ENCODE measurements around the gene MRPS27. TPM values are rescaled to one million over a fixed set of nuclear protein-coding genes. Genes with fewer than 3 reads are reported as not detected.

Gene MRPS27
- total RNA-seq, 1 donor from 2014 or later = 28.2 TPM

GRCh38 chr5:72295539-72295938 lies 24.5 kb downstream of the MRPS27 start:
- no peak for DNase-seq (ENCODE audit: low spot score in 2 of 2)
- H3K9me3 ChIP-seq = no peaks in the 10 kb centered on the region
- no peaks in the 10 kb centered on the region for H3K27me3 ChIP-seq
- no peak overlapping the region for H3K4me3 ChIP-seq
- H3K36me3 ChIP-seq = no peaks in the 10 kb centered on the region
- intact Hi-C loops (cut with DNase I) = no loop called here
- H3K4me1 ChIP-seq = peaks cover 4 to 13% of the 10 kb centered on the region in 2 donors
- TF ChIP-seq, protein P1, sequence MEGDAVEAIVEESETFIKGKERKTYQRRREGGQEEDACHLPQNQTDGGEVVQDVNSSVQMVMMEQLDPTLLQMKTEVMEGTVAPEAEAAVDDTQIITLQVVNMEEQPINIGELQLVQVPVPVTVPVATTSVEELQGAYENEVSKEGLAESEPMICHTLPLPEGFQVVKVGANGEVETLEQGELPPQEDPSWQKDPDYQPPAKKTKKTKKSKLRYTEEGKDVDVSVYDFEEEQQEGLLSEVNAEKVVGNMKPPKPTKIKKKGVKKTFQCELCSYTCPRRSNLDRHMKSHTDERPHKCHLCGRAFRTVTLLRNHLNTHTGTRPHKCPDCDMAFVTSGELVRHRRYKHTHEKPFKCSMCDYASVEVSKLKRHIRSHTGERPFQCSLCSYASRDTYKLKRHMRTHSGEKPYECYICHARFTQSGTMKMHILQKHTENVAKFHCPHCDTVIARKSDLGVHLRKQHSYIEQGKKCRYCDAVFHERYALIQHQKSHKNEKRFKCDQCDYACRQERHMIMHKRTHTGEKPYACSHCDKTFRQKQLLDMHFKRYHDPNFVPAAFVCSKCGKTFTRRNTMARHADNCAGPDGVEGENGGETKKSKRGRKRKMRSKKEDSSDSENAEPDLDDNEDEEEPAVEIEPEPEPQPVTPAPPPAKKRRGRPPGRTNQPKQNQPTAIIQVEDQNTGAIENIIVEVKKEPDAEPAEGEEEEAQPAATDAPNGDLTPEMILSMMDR (IDR thresholded peaks at IDR 0.05) = no peak
- H3K27ac ChIP-seq = no peak overlapping the region

- H3K36me3 ChIP-seq = no peaks in the 10 kb centered on the region
- intact Hi-C loops (cut with DNase I) = no loop called here
Observed at GRCh38 chr5:72294473-72294872, 25.6 kb downstream of the MRPS27 start.

DNA sequence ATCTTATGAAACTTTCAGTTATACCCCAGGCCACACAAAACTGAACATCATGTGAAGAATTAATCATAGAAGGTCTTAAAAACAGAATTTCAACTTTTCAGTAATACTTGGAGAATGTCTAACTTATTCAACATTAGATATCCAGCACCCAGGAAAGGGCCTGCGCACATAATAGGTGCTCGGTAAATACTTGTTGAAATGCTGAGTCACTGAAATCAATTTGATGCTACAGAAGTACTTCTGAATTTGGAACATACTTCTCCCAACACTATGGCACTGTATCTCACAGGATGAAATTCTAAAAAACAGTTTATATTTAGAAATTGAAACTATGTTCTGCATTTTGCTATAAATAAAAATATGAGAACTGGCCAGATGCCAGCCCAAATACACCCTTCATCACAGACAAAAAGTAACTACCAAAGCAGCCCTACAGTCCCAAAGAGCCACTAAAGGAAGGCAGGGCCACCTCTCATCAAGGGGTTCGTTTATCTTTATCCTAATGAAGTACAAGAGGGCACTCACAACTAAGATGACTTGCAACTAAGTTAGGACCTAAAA lies 26.5 kb downstream of the MRPS27 start:
- TF ChIP-seq, protein P1 (IDR thresholded peaks at IDR 0.05) = no peak
- H3K4me1 ChIP-seq = peaks cover 4 to 16% of the 10 kb centered on the region in 2 donors
- H3K36me3 ChIP-seq = no peaks in the 10 kb centered on the region
- H3K27ac ChIP-seq = peak overlapping the region in 1 of 2 donors; percentile 33
- DNase-seq (ENCODE audit: low spot score in 2 of 2) = no peak
- intact Hi-C loops (cut with DNase I) = no loop called here
- no peaks in the 10 kb centered on the region for H3K27me3 ChIP-seq
- no peak overlapping the region for H3K4me3 ChIP-seq
- H3K9me3 ChIP-seq = no peaks in the 10 kb centered on the region

More at GRCh38 chr5:72294473-72294872, 25.6 kb downstream of the MRPS27 start:
- H3K4me3 ChIP-seq = no peak overlapping the region
- H3K9me3 ChIP-seq = no peaks in the 10 kb centered on the region
- no peaks in the 10 kb centered on the region for H3K27me3 ChIP-seq
- H3K4me1 ChIP-seq = peaks cover 4 to 13% of the 10 kb centered on the region in 2 donors
- no peak for DNase-seq (ENCODE audit: low spot score in 2 of 2)
- TF ChIP-seq, protein P1 (IDR thresholded peaks at IDR 0.05) = no peak
- H3K27ac ChIP-seq = no peak overlapping the region

DNA sequence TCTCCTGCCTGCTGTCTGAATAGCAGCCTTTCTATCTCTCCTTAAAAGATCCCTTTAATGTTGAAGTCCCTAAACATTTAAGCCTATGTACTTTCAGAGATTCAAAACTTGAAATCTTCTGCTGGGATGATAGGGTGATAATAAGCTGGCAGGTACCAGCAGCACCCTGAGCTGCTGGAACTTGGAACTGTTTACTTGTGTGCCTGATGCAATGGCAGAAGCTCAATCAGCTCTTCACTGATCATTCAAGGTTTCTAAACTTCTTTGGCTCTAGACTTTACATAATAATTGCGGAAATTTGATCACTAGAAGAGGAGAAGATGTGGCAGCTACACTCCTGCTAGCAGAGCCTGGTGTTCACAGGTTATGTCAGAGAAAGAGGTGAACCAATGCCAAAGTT lies 27.6 kb downstream of the MRPS27 start:
- Histone ChIP-seq H3K9me3 (no peaks in the 10 kb centered on the region), H3K27ac (no peak overlapping the region), H3K4me1 (peaks cover 4 to 16% of the 10 kb centered on the region in 2 donors), H3K27me3 (no peaks in the 10 kb centered on the region), H3K4me3 (no peak overlapping the region), H3K36me3 (no peaks in the 10 kb centered on the region)
- TF ChIP-seq, protein P1 (IDR thresholded peaks at IDR 0.05) = no peak
- DNase-seq (ENCODE audit: low spot score in 2 of 2) = no peak
- intact Hi-C loops (cut with DNase I) = no loop called here

DNA sequence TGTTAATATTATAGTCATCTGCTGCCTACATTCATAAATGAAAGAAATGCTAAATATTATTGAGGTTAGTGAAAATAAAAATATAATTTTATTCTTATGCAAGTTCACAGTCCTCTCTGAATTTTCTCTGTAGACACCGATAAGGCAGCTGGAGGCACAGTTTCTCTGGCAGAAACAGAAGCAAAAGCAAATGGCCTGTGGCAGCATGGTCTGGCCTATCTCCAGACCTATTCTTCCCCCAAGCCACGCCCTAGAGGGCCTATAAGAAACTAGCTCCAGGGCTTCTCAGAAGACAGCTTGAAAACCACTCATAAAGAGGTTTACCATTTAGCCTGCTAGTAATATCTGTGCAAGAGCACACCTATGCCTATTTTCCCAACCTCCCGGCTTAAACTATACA lies 28.4 kb downstream of the MRPS27 start:
- no peak for DNase-seq (ENCODE audit: low spot score in 2 of 2)
- no peaks in the 10 kb centered on the region for H3K36me3 ChIP-seq
- H3K4me1 ChIP-seq = peaks cover 4 to 16% of the 10 kb centered on the region in 2 donors
- no peaks in the 10 kb centered on the region for H3K27me3 ChIP-seq
- no peak overlapping the region for H3K4me3 ChIP-seq
- no peaks in the 10 kb centered on the region for H3K9me3 ChIP-seq
- no peak overlapping the region for H3K27ac ChIP-seq
- TF ChIP-seq, protein P1 (IDR thresholded peaks at IDR 0.05) = no peak
- intact Hi-C loops (cut with DNase I) = no loop called here

Data from ascending aorta (tissue), 2 donors.